GM12874 (cell line): ENCODE data around the gene LRMDA.

Experiments used
- TF ChIP-seq, protein P1 (sequence below): IDR thresholded peaks from 2 replicates; pipeline ENCODE4 v1.5.1; 2011; ENCODE audit warnings: low read depth, mild to moderate bottlenecking, control low read depth, low read length, moderate library complexity; ENCODE audit not compliant: insufficient read depth

The LRMDA gene

DNA sequence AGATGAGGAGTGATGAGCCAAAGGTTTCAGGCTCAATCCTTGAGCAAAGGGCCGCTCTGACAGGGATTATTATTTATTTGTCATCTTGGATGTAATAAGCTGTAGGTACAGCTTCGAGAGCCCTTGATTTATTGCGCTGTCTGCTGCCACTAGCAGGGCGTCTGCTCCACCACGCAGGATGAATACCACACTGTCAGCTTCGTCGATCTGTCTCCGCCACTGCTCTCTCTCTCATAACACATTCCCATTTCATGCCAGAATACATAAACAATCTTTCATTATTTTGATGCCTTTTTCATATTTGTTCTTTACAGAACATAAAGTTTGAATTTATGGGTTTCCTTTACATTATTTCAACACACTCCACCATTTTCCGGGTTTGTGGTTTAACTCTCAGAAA lies 276.6 kb downstream of the LRMDA start:
- TF ChIP-seq, protein P1, sequence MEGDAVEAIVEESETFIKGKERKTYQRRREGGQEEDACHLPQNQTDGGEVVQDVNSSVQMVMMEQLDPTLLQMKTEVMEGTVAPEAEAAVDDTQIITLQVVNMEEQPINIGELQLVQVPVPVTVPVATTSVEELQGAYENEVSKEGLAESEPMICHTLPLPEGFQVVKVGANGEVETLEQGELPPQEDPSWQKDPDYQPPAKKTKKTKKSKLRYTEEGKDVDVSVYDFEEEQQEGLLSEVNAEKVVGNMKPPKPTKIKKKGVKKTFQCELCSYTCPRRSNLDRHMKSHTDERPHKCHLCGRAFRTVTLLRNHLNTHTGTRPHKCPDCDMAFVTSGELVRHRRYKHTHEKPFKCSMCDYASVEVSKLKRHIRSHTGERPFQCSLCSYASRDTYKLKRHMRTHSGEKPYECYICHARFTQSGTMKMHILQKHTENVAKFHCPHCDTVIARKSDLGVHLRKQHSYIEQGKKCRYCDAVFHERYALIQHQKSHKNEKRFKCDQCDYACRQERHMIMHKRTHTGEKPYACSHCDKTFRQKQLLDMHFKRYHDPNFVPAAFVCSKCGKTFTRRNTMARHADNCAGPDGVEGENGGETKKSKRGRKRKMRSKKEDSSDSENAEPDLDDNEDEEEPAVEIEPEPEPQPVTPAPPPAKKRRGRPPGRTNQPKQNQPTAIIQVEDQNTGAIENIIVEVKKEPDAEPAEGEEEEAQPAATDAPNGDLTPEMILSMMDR: no peak

DNA sequence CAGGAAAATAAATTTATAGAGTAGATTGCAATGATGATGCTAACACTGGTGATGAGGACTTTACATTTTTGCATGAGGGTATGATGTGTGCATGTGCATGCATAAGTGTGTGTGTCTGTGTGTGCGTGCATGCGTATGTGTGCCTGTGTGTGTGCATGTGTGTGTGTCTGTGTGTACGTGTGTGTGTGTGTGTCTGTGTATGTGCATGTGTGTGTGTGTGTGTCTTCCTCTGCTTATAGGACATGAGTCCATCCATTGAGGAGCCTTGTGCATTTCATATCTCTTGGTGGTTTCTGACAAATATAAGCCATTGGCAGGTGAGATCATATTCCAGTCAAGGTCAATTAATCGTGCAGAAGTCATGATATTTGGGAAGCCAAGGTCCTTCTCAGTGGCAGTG lies 277.8 kb downstream of the LRMDA start:
- TF ChIP-seq, protein P1: no peak

DNA sequence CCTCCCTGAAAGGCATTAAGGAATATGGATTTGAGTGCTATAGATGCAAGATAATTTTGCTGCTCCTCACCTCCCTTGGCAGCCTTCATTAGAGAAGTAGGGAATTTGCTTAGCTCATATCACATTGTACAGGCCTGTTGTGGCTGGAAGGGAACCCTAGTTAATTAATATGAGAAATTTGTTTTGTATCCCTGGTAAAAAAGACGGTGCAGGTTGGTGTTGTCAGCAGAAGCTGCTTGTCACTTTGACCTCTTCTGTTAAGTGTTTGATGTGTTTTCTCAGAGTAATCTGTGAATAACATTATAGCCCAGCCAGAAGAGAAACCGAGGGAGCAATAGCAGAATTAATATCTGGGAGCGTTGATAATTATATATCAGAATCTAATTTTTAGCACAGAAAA lies 278.4 kb downstream of the LRMDA start:
- TF ChIP-seq, protein P1: no peak

DNA sequence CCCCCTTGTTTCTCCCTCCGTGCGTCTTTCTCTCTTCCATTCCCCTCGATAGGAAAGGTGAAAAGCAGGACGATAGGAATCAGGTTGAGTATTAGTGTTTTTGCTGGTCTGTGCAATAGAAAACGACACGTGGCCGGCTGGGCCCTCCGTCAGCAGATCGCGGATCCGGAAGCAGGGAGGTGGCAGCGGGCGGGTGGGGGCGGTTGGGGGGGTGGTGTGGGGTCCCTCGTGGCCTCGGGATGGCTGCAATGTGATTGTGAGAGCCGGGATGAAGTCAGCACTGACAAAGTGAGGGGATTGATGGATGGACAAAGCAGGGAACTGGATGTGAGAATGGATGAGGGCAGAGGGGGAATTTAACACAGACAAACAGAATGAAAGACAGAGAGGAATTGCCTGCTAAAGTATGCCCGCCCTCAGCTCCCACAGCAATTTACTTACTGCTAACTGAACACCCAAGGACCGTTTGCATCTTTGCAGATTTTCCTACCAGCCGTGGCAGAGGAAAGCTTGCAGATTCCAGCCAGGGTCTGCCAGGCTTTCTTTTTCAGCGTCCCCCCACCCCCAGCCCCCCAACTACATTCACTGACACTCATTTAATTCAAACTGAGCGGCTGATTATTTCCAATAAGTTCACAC lies 280.9 kb downstream of the LRMDA start:
- TF ChIP-seq, protein P1: no peak

DNA sequence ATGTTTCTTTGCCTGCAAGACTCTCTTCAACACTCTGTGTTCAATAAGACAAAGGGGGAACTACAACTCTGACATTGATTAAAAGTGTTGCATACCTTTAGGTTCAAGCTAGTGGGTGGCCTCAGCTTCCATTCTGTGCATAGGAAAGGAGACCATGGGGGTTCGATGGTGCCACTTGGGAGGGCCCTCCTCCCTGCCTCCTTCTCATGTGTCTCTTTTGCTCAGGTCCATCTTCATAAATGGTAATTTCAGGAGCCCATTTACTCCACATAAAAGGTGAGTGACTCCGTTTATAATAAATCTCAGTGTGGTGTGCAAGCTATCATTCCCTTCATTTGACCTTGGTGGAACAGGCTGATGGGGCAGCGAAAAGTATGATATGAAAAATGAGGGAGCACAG lies 285.1 kb downstream of the LRMDA start:
- TF ChIP-seq, protein P1: no peak

DNA sequence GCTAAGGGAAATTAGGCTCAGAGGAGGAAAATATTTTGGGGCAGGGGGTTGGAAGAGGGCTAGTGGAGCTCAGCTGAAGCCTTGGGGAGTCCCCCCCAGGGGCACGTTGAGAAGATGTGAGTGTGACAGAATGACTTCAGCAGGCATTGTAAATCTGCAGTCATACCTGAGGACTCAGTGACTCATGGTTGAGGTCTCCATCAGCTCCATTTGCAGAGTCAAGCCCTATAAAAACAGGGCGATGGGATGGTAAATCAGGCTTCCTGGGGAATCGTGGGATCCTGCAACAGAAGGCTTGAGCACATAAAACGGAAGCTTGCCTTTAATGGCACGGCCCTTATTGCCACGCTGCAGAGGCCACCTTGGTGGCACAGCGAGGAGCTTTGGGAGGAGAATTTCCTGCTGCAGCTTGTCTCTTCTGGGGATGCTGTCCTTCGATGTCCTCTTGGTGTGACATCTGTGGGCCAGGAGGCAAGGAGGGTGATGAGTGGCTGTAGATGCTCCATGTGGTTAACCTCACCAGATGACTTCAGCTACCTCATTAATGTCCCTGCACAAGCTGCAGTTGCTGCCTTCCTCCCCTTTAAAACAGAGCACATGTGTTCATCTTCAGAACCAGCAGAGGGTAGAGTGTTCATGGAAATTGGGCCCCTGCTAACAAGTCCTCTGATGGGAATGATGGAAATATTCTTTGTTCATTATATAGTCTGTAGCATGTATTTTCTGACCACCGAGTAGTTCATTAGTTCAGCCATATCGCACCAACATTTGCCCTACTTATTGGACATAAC lies 285.9 kb downstream of the LRMDA start:
- TF ChIP-seq, protein P1: no peak

DNA sequence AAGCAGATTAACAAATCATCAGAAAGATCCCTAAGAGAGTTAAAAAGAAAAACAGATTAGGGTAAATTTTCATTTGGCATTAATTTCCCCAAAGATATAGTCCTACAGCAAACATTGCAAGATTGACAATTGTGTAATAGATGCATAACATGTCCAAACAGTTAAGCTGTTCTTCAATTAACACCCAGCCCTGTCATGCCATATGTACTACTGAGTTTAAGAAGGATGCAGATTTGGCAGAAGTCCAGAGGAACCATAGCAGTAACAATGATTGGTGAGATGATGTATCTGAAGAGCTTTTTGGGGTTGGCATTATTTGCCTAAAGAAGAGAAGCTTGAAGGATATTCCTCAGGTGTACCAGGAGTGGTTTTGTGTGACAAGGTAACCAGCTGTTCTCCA lies 287.6 kb downstream of the LRMDA start:
- TF ChIP-seq, protein P1: no peak
